K562 (cell line): ENCODE results near the gene NRROS. TPM values are rescaled to one million over a fixed set of nuclear protein-coding genes. Genes with fewer than 3 reads are reported as not detected.

ENCODE experiments used
- BCOR ChIP-seq: fragments of 450-650 bp; IDR thresholded peaks from 2 replicates; pipeline ENCODE4 v1.6.1; 2016
- DLX4 ChIP-seq: fragments of 250-450 bp; sonication (Bioruptor Pico); IDR thresholded peaks from 2 replicates; pipeline ENCODE4 v1.6.1; 2021; ENCODE audit warnings: mild to moderate bottlenecking
- E2F5 ChIP-seq: sonication (generic); formaldehyde crosslinking; IDR thresholded peaks from 2 replicates; pipeline ENCODE4 v1.8.0; 2022; ENCODE audit warnings: mild to moderate bottlenecking, missing genetic modification reagents
- FOXJ2 ChIP-seq: fragments of 200-800 bp; sonication (Bioruptor generic); IDR thresholded peaks from 2 replicates; pipeline ENCODE4 v1.6.1; 2016; ENCODE audit warnings: missing genetic modification characterization, missing compliant biosample characterization
- HMGN3 ChIP-seq: IDR thresholded peaks from 2 replicates; pipeline ENCODE4 v1.6.1; 2011; ENCODE audit warnings: borderline replicate concordance, low read depth, mild to moderate bottlenecking, mixed read lengths, low read length; ENCODE audit not compliant: insufficient read length; ENCODE audit errors: extremely low read depth
- JUND ChIP-seq, 2 experiments: IDR thresholded peaks; 2 replicates in 1 of 2; 3 replicates in 1 of 2; pipeline ENCODE4 v1.6.1; 2011; ENCODE audit warnings: borderline replicate concordance in 2 of 2, low read depth in 2 of 2, low read length in 2 of 2, improper control_type of control experiment in 1 of 2, missing biosample characterization in 1 of 2, missing genetic modification characterization in 1 of 2, missing genetic modification reagents in 1 of 2
- LCOR ChIP-seq: sonication (generic); formaldehyde crosslinking; IDR thresholded peaks from 2 replicates; pipeline ENCODE4 v1.8.0; 2022; ENCODE audit warnings: mild to moderate bottlenecking, missing genetic modification reagents
- MAX ChIP-seq: sonication (generic); formaldehyde crosslinking; IDR thresholded peaks from 2 replicates; pipeline ENCODE4 v1.9.0; 2022; ENCODE audit warnings: mild to moderate bottlenecking, missing genetic modification reagents
- NCOA6 ChIP-seq: fragments of 450-650 bp; IDR thresholded peaks from 2 replicates; pipeline ENCODE4 v1.6.1; 2017; ENCODE audit warnings: mild to moderate bottlenecking
- NEUROD1 ChIP-seq: fragments of 150-350 bp; IDR thresholded peaks from 2 replicates; pipeline ENCODE4 v1.6.1; 2014; ENCODE audit warnings: borderline replicate concordance, low read length, low read depth; ENCODE audit not compliant: partially characterized antibody
- PRPF4 ChIP-seq: fragments of 200-400 bp; formaldehyde crosslinking; IDR thresholded peaks from one replicate; pipeline ENCODE4 v1.6.1; 2017; ENCODE audit warnings: low read length, low read depth, mild to moderate bottlenecking; ENCODE audit not compliant: insufficient read depth, poor library complexity, severe bottlenecking
- RB1 ChIP-seq: fragments of 450-650 bp; IDR thresholded peaks from 2 replicates; pipeline ENCODE4 v1.6.1; 2017; ENCODE audit warnings: low read depth, mild to moderate bottlenecking
- RBM22 ChIP-seq: fragments of 200-400 bp; formaldehyde crosslinking; IDR thresholded peaks from 2 replicates; pipeline ENCODE4 v1.6.1; 2018; ENCODE audit warnings: low read length, low read depth; ENCODE audit not compliant: poor library complexity, severe bottlenecking
- RREB1 ChIP-seq: fragments of 250-450 bp; sonication (Bioruptor Pico); IDR thresholded peaks from 2 replicates; pipeline ENCODE4 v1.4.0; 2020
- TEAD1 ChIP-seq, 2 experiments: fragments of 450-650 bp in 1 of 2; sonication (generic) in 1 of 2; formaldehyde crosslinking; IDR thresholded peaks; 2 replicates each; pipeline versions ENCODE4 v1.4.0 to v1.8.0; 2020 to 2022; ENCODE audit warnings: mild to moderate bottlenecking in 2 of 2, missing genetic modification reagents in 1 of 2
- XRCC3 ChIP-seq: fragments of 450-650 bp; IDR thresholded peaks from 2 replicates; pipeline ENCODE4 v1.6.1; 2017; ENCODE audit warnings: mild to moderate bottlenecking, moderate library complexity
- ZBTB8A ChIP-seq: fragments of 450-650 bp; IDR thresholded peaks from 2 replicates; pipeline ENCODE4 v1.6.1; 2018; ENCODE audit warnings: mild to moderate bottlenecking, moderate library complexity; ENCODE audit not compliant: partially characterized antibody
- ZC3H8 ChIP-seq: fragments of 450-650 bp; IDR thresholded peaks from 2 replicates; pipeline ENCODE4 v1.6.1; 2017
- ZNF76 ChIP-seq: fragments of 250-450 bp; sonication (Bioruptor Pico); IDR thresholded peaks from 2 replicates; pipeline ENCODE4 v1.4.0; 2020; ENCODE audit warnings: mild to moderate bottlenecking, moderate library complexity, borderline replicate concordance
- polyA plus RNA-seq, 8 experiments: library from polyadenylated mRNA; depleted of rRNA in 4 of 8; stranded (reverse) in 5 of 8; unstranded in 3 of 8; fragments of >200 nt; fragmentation: Nextera tagmentation in 2 of 8; fragmentation: Illumina TruSeq in 1 of 8; extraction: Ambion mirVana in 2 of 8; extraction: Trizol in 1 of 8; gene quantifications; 2 replicates each; pipeline versions ENCODE4 v1.2.1 to v1.2.3, GENCODE V29; 2011 to 2014; ENCODE audit warnings: inconsistent platforms in 1 of 8, missing spikeins in 1 of 8
- total RNA-seq, 7 experiments: library from RNA; depleted of rRNA in 6 of 7; stranded (reverse); fragments of >200 nt in 6 of 7; fragmentation: Illumina TruSeq in 2 of 7; extraction: Trizol in 2 of 7; gene quantifications; 2 replicates each; pipeline versions ENCODE4 v1.2.1 to v1.2.3, GENCODE V29; 2011 to 2021; ENCODE audit warnings: low replicate concordance in 1 of 7

Gene NRROS
- total and polyA plus RNA-seq, 9 of the 15 experiments (the other 6 are each of a cell fraction or from before 2014, with no cell fraction given), result 0.34 to 13.8 (median 3.8) TPM

- TF ChIP-seq RREB1 (no peak), PRPF4 (no peak), RB1 (peak; percentile 41; the same call in 1 of the 2 replicates), XRCC3 (no peak), HMGN3 (no peak), LCOR (CRISPR knock-in tag) (peak; percentile 82), E2F5 (CRISPR knock-in tag) (no peak), ZC3H8 (no peak), TEAD1 (CRISPR knock-in tag; IDR thresholded peaks at IDR 0.05) (peak in 1 of 2 experiments; percentile 55; a peak in 2 of 4 replicates), JUND (IDR thresholded peaks at IDR 0.05; ENCODE audit: borderline replicate concordance, low read depth, low read length) (no peak), JUND (tag; IDR thresholded peaks at IDR 0.05; ENCODE audit: borderline replicate concordance, low read depth, low read length) (no peak; the same call in 2 of the 3 replicates), DLX4 (no peak), RBM22 (peak; percentile 66), MAX (peak; percentile 60), NEUROD1 (peak; percentile 16), BCOR (peak; percentile 100), NCOA6 (peak; percentile 60), ZNF76 (CRISPR knock-in tag) (no peak), FOXJ2 (no peak), ZBTB8A (no peak)
Measured at GRCh38 chr3:196639483-196640296, at the start of gene NRROS (continued).
